Neural cell (in vitro differentiated cells): Measurements from ENCODE around the gene SIX4. TPM values are rescaled to one million over a fixed set of nuclear protein-coding genes. Genes with fewer than 3 reads are reported as not detected.

Source experiments
- H2AFZ ChIP-seq: fragments of 200-600, 300-800 bp; sonication (generic), shearing (Covaris generic); 2 replicates; pipeline ENCODE4 v1.6.0; 2014; ENCODE audit warnings: low read depth, mild to moderate bottlenecking, antibody characterized with exemption, low read length, moderate library complexity
- H3F3A ChIP-seq: fragments of 200-600 bp; shearing (Covaris generic); 2 replicates; pipeline ENCODE4 v1.6.1; 2016; ENCODE audit warnings: mild to moderate bottlenecking, moderate library complexity, mixed read lengths, antibody characterized with exemption, low read length; ENCODE audit not compliant: insufficient read depth, poor library complexity, severe bottlenecking
- H3K27ac ChIP-seq: fragments of 200-600, 300-800 bp; sonication (generic), shearing (Covaris generic); 2 replicates; pipeline ENCODE4 v1.5.1; 2014; ENCODE audit warnings: mild to moderate bottlenecking, low read length, moderate library complexity
- H3K27me3 ChIP-seq: fragments of 300-800, 200-600 bp; sonication (generic), shearing (Covaris generic); 2 replicates; pipeline ENCODE4 v1.6.0; 2014; ENCODE audit warnings: mild to moderate bottlenecking, low read depth, low read length, moderate library complexity; ENCODE audit not compliant: insufficient read depth
- H3K36me3 ChIP-seq: fragments of 300-800, 200-600 bp; sonication (generic), shearing (Covaris generic); 2 replicates; pipeline ENCODE4 v1.5.1; 2014; ENCODE audit warnings: mild to moderate bottlenecking, antibody characterized with exemption, low read length, moderate library complexity; ENCODE audit not compliant: insufficient read depth
- H3K4me2 ChIP-seq: fragments of 300-800, 200-600 bp; sonication (generic), shearing (Covaris generic); 2 replicates; pipeline ENCODE4 v1.6.0; 2014; ENCODE audit warnings: mild to moderate bottlenecking, low read length
- H3K4me3 ChIP-seq: fragments of 300-800, 200-600 bp; sonication (generic), shearing (Covaris generic); 2 replicates; pipeline ENCODE4 v1.5.1; 2014; ENCODE audit warnings: mild to moderate bottlenecking, low read length, moderate library complexity
- H3K79me2 ChIP-seq: fragments of 200-600 bp; shearing (Covaris generic); replicated peaks from 2 replicates; pipeline ENCODE4 v1.6.0; 2014; ENCODE audit warnings: mild to moderate bottlenecking, low read length, moderate library complexity; ENCODE audit not compliant: insufficient read depth
- H3K9ac ChIP-seq: fragments of 300-800, 200-600 bp; sonication (generic), shearing (Covaris generic); 2 replicates; pipeline ENCODE4 v1.6.1; 2016; ENCODE audit warnings: mild to moderate bottlenecking, low read length, mixed read lengths
- H3K9me2 ChIP-seq: fragments of 200-600 bp; shearing (Covaris generic); 2 replicates; pipeline ENCODE4 v1.6.1; 2016; ENCODE audit warnings: mild to moderate bottlenecking, low read length, mixed read lengths; ENCODE audit not compliant: insufficient read depth
- H3K9me3 ChIP-seq: fragments of 200-600, 300-800 bp; sonication (generic), shearing (Covaris generic); 2 replicates; pipeline ENCODE4 v1.6.1; 2016; ENCODE audit warnings: mild to moderate bottlenecking, mixed run types, low read length, moderate library complexity, mixed read lengths
- H4K20me1 ChIP-seq: fragments of 200-600 bp; shearing (Covaris generic); 2 replicates; pipeline ENCODE4 v1.6.1; 2016; ENCODE audit warnings: mild to moderate bottlenecking, mixed run types; ENCODE audit not compliant: insufficient read depth
- CTCF ChIP-seq: fragments of 450-650 bp; IDR thresholded peaks from 2 replicates; pipeline ENCODE4 v1.5.1; 2014; ENCODE audit warnings: antibody characterized with exemption, mild to moderate bottlenecking, moderate library complexity; ENCODE audit not compliant: poor library complexity, severe bottlenecking
- EP300 ChIP-seq: fragments of 450-650 bp; conservative IDR thresholded peaks from 2 replicates; pipeline ENCODE4 v1.6.1; 2014; ENCODE audit warnings: antibody characterized with exemption, mild to moderate bottlenecking, moderate library complexity; ENCODE audit not compliant: poor library complexity, severe bottlenecking
- EZH2 ChIP-seq: fragments of 200-600, 300-800 bp; shearing (Covaris generic), sonication (generic); IDR thresholded peaks from 2 replicates; pipeline ENCODE4 v1.6.1; 2014; ENCODE audit warnings: antibody characterized with exemption, low read length, borderline replicate concordance, mild to moderate bottlenecking; ENCODE audit not compliant: insufficient read depth, poor library complexity, severe bottlenecking
- MXI1 ChIP-seq: fragments of 450-650 bp; conservative IDR thresholded peaks from 2 replicates; pipeline ENCODE4 v1.6.1; 2014; ENCODE audit warnings: antibody characterized with exemption, mild to moderate bottlenecking; ENCODE audit not compliant: poor library complexity, severe bottlenecking
- POLR2AphosphoS5 ChIP-seq: IDR thresholded peaks from 2 replicates; pipeline ENCODE4 v1.6.1; 2012
- RAD21 ChIP-seq: fragments of 450-650 bp; conservative IDR thresholded peaks from 2 replicates; pipeline ENCODE4 v1.6.1; 2014; ENCODE audit warnings: antibody characterized with exemption, mild to moderate bottlenecking, moderate library complexity
- SMC3 ChIP-seq: fragments of 450-650 bp; conservative IDR thresholded peaks from 2 replicates; pipeline ENCODE4 v1.6.1; 2014; ENCODE audit warnings: antibody characterized with exemption, mild to moderate bottlenecking, moderate library complexity; ENCODE audit not compliant: poor library complexity
- TAF1 ChIP-seq: IDR thresholded peaks from 2 replicates; pipeline ENCODE4 v1.6.1; 2012; ENCODE audit warnings: low read depth
- polyA plus RNA-seq: library from polyadenylated mRNA; depleted of rRNA; stranded (reverse); fragments of >200 nt; gene quantifications from 2 replicates; pipeline ENCODE4 v1.2.3, GENCODE V29; 2014
- TF ChIP-seq, protein P1 (sequence below): IDR thresholded peaks from 2 replicates; pipeline ENCODE4 v1.6.1; 2012; ENCODE audit warnings: borderline replicate concordance

Gene SIX4
- polyA plus RNA-seq, 1 donor from 2014 or later, result 1.1 TPM

DNA sequence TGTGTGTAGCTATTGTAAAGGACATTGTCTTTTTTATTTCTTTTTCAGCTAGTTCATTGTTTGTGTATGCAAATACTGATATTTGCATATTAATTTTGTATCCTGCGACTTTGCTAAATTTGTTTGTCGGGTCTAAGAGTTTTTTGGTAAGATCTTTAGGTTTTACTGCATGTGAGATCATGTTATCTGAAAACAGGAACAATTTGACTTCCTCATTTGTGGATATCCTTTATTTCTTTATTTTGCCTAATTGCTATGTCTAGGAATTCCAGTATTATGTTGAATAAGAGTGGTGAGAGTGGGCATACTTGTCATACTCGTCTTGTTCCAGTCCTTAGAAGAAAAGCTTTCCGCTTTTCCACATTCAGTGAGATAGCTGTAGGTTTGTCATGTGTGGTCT is 28.8 kb downstream of the SIX4 start:
- no peaks in the 10 kb centered on the region for H3F3A ChIP-seq
- H2AFZ ChIP-seq, result no peak overlapping the region
- no peaks in the 10 kb centered on the region for H3K9me3 ChIP-seq
- no peaks in the 10 kb centered on the region for H3K79me2 ChIP-seq
- H3K36me3 ChIP-seq, result no peaks in the 10 kb centered on the region
- H3K4me3 ChIP-seq, result no peak overlapping the region
- TF ChIP-seq POLR2AphosphoS5, result no peak
- TF ChIP-seq TAF1, result no peak
- TF ChIP-seq EP300, result no peak
- TF ChIP-seq, protein P1, sequence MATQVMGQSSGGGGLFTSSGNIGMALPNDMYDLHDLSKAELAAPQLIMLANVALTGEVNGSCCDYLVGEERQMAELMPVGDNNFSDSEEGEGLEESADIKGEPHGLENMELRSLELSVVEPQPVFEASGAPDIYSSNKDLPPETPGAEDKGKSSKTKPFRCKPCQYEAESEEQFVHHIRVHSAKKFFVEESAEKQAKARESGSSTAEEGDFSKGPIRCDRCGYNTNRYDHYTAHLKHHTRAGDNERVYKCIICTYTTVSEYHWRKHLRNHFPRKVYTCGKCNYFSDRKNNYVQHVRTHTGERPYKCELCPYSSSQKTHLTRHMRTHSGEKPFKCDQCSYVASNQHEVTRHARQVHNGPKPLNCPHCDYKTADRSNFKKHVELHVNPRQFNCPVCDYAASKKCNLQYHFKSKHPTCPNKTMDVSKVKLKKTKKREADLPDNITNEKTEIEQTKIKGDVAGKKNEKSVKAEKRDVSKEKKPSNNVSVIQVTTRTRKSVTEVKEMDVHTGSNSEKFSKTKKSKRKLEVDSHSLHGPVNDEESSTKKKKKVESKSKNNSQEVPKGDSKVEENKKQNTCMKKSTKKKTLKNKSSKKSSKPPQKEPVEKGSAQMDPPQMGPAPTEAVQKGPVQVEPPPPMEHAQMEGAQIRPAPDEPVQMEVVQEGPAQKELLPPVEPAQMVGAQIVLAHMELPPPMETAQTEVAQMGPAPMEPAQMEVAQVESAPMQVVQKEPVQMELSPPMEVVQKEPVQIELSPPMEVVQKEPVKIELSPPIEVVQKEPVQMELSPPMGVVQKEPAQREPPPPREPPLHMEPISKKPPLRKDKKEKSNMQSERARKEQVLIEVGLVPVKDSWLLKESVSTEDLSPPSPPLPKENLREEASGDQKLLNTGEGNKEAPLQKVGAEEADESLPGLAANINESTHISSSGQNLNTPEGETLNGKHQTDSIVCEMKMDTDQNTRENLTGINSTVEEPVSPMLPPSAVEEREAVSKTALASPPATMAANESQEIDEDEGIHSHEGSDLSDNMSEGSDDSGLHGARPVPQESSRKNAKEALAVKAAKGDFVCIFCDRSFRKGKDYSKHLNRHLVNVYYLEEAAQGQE, result no peak
- TF ChIP-seq CTCF, result no peak
- no peak for TF ChIP-seq SMC3
- TF ChIP-seq MXI1, result no peak
- no peak for TF ChIP-seq EZH2
- TF ChIP-seq RAD21, result no peak
- H4K20me1 ChIP-seq, result no peaks in the 10 kb centered on the region
- no peak overlapping the region for H3K27ac ChIP-seq
- no peak overlapping the region for H3K4me2 ChIP-seq
- no peaks in the 10 kb centered on the region for H3K9me2 ChIP-seq
- no peaks in the 10 kb centered on the region for H3K27me3 ChIP-seq
- no peak overlapping the region for H3K9ac ChIP-seq

GRCh38 chr14:60691383-60692113 is 32.6 kb downstream of the SIX4 start:
- no peaks in the 10 kb centered on the region for H3K79me2 ChIP-seq
- TF ChIP-seq RAD21 (no peak), CTCF (no peak), EP300 (no peak), MXI1 (no peak), EZH2 (no peak), TAF1 (no peak), POLR2AphosphoS5 (no peak), SMC3 (no peak)
- TF ChIP-seq, protein P1, result no peak

More at GRCh38 chr14:60691383-60692113, 32.6 kb downstream of the SIX4 start:
- H3K4me2 ChIP-seq, result no peak overlapping the region
- no peak overlapping the region for H3K9ac ChIP-seq
- H2AFZ ChIP-seq, result no peak overlapping the region
- no peaks in the 10 kb centered on the region for H3K36me3 ChIP-seq
- H3K9me2 ChIP-seq, result no peaks in the 10 kb centered on the region
- H3K27ac ChIP-seq, result no peak overlapping the region
- H4K20me1 ChIP-seq, result no peaks in the 10 kb centered on the region
- H3K27me3 ChIP-seq, result no peaks in the 10 kb centered on the region
- no peaks in the 10 kb centered on the region for H3F3A ChIP-seq
- H3K9me3 ChIP-seq, result no peaks in the 10 kb centered on the region
- no peak overlapping the region for H3K4me3 ChIP-seq
